ENCODE results near the gene SLU7. TPM values are rescaled to one million over a fixed set of nuclear protein-coding genes. Genes with fewer than 3 reads are reported as not detected.

The SLU7 gene
- polyA plus RNA-seq, result 124 and 160 TPM in 2 replicates

DNA sequence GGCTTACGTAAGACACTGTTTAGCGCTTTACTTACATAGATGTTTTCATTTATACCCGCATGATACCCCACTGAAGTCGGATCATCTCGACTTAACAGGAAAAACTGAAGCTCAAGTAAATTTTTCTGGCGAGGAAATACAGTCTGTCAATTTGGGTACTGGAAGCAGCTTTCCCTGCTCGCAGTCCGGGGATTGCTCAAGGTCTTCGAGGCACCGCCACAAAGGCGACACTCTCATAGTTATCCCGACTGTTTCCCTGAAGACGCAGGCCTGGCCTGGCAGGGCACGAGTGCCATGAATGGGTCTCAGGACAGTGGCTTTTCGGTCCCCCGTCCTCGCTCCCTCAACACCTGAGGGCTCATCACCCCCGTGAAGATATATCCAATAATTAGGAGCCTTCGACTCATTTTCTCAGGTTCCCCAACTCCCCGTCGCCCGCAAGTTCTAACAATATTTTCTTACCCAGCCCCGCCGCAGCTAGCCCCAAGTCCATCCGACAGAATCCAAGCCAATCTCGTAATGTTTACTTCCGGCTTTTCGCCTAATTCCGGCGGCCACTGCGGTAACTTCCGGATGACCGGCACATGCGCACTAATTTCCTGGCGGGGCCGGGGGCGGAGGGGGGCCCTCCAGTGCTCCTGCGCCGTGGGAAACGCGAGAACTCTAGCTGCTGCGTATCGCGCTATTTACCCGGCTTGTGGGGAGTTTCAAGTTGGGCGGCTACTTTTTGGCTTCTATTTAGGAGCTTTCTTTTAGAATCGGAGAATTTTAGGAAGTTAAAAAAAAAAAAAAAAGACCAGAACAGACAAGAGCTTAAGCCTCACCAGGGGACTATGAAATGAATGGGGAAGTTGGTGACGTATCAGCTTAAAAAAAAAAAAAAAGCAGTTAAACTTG is at the start of gene SLU7:
Gene SLU7, minus strand, starts transcription at position 521 of the 897 bp plus-strand sequence. CDS start 3,787 bp downstream, outside the sequence.

DNA sequence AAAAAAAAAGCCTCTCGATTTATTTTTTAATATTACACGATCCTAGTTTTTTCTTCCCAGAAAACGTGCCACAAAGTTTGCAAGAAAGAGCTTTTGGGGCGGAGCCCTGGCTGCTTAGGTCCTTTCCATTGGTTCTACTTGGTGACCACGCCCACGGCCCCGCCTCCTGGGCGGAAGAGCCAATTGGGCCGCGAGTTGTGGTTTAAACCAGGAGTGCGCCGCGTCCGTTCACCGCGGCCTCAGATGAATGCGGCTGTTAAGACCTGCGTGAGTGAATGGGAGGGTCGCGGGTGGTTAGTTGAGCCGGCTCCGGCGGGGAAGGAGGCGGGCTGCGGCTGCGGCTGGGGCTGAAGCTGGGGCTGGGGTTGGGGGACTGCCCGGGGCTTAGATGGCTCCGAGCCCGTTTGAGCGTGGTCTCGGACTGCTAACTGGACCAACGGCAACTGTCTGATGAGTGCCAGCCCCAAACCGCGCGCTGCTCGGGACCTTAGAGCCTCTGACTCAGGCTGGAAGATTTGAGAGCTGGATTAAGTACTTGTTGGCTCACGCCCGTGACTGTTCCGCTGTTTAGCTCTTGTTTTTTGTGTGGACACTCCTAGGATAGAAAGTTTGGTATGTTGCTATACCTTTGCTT is 2.9 kb upstream of the SLU7 start, which contains the start of gene PTTG1:
Gene PTTG1, plus strand, starts transcription at position 231 of the 634 bp plus-strand sequence. CDS start 458 bp downstream, outside the sequence.

GRCh38 chr5:160399402-160400353 is 19.2 kb downstream of the SLU7 start, which contains the start of gene FAM200C:
Gene FAM200C, minus strand, starts transcription at chr5:160400054. Its CDS starts 4,564 bp downstream, at chr5:160395490.

GRCh38 chr5:160369990-160370712 is 48.7 kb downstream of the SLU7 start, which contains the start of gene C1QTNF2:
Gene C1QTNF2, minus strand, starts transcription at chr5:160370626. Its CDS starts 15,615 bp downstream, at chr5:160355011.

Other genes starting within 250 kb of the SLU7 start
- 67.3 and 94.0 TPM in 2 replicates for gene FABP6, start 189.6 kb downstream of the SLU7 start, polyA plus RNA-seq
- 0.36 and 0.77 TPM in 2 replicates for gene CCNJL, start 106.5 kb downstream of the SLU7 start, polyA plus RNA-seq
- 2.4 and 4.7 TPM in 2 replicates for gene C1QTNF2, start 48.5 kb downstream of the SLU7 start, polyA plus RNA-seq
- 3.8 and 8.1 TPM in 2 replicates for gene FAM200C, start 19.0 kb downstream of the SLU7 start, polyA plus RNA-seq
- 6.4 and 6.5 TPM in 2 replicates for gene PTTG1, start 2.8 kb upstream of the SLU7 start, polyA plus RNA-seq

Data from Purkinje cell (primary cell).